SJSA1 (cell line): ENCODE results near the gene ATAD3A. TPM values are rescaled to one million over a fixed set of nuclear protein-coding genes. Genes with fewer than 3 reads are reported as not detected.
"Not testable (repeated sequence)": the region's sequence is repeated elsewhere in the genome, so short reads cannot be mapped to it uniquely, and the experiment has no call there.

Experiments used
- DNase-seq, 2 experiments: peaks; one replicate each; pipeline ENCODE4 v3.0.0-alpha.2; 2015 to 2020; ENCODE audit warnings: low spot score in 2 of 2, low read depth in 1 of 2
- H3K27ac ChIP-seq: fragments of 250-450 bp; sonication (Bioruptor Pico); 2 replicates; pipeline ENCODE4 v1.5.1; 2020; ENCODE audit warnings: mild to moderate bottlenecking, moderate library complexity
- H3K27me3 ChIP-seq: fragments of 250-450 bp; sonication (Bioruptor Pico); replicated peaks from 2 replicates; pipeline ENCODE4 v1.5.1; 2020; ENCODE audit warnings: mild to moderate bottlenecking, moderate library complexity
- H3K36me3 ChIP-seq: fragments of 250-450 bp; sonication (Bioruptor Pico); 2 replicates; pipeline ENCODE4 v1.5.1; 2020; ENCODE audit warnings: mild to moderate bottlenecking
- H3K4me1 ChIP-seq: fragments of 250-450 bp; sonication (Bioruptor Pico); replicated peaks from 2 replicates; pipeline ENCODE4 v1.6.1; 2021; ENCODE audit warnings: mild to moderate bottlenecking
- H3K4me3 ChIP-seq: fragments of 250-450 bp; sonication (Bioruptor Pico); 2 replicates; pipeline ENCODE4 v1.5.1; 2020; ENCODE audit warnings: mild to moderate bottlenecking
- H3K9me3 ChIP-seq: fragments of 250-450 bp; sonication (Bioruptor Pico); replicated peaks from 2 replicates; pipeline ENCODE4 v1.5.1; 2020; ENCODE audit warnings: mild to moderate bottlenecking
- total RNA-seq: library from RNA; depleted of rRNA; stranded (reverse); fragments of >200 nt; shearing (Covaris generic); gene quantifications from 2 replicates; pipeline ENCODE4 v1.2.3, GENCODE V29; 2014

ATAD3A gene
- total RNA-seq, 1 experiment from 2014 or later, result 51.6 TPM

DNA sequence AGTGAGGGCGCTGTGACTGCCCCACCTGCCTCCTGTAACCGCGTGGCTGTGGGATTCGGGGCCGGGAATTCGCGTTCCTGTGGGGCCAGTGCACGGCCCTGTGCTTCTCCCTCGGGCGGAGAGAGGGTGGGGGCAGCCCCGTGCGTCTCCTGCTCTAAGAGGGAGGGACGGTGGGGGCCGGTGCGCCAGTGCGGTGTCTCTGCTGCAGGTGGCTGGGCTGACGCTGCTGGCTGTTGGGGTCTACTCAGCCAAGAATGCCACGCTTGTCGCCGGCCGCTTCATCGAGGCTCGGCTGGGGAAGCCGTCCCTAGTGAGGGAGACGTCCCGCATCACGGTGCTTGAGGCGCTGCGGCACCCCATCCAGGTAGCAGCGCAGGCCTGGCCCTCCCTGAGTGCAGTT lies 10.6 kb downstream of the ATAD3A start:
- H3K9me3 ChIP-seq, H3K27me3 ChIP-seq, H3K4me1 ChIP-seq, H3K27ac ChIP-seq, DNase-seq, H3K4me3 ChIP-seq: not testable (repeated sequence)
- peaks cover 38% of the 10 kb centered on the region for H3K36me3 ChIP-seq

DNA sequence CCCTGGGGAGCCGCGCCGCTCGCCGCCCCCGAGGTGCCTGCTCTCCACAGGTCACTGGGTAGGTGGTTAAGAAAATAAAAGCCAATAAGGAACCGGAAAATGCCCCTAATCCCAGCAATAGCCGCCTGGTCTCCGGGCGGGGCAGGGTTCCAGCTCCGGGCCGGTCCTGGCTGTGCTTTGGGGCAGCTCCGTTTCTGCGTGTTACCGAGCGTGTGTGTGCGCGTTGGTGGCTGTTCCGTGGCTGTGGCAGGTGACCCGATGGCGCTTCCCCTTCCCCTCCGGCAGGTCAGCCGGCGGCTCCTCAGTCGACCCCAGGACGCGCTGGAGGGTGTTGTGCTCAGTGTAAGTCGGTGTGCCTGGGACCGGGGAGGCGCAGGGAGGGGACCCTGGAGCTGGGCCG lies 11.3 kb downstream of the ATAD3A start:
- not testable (repeated sequence) for DNase-seq, H3K4me1 ChIP-seq
- H3K36me3 ChIP-seq, result peaks cover 37% of the 10 kb centered on the region

DNA sequence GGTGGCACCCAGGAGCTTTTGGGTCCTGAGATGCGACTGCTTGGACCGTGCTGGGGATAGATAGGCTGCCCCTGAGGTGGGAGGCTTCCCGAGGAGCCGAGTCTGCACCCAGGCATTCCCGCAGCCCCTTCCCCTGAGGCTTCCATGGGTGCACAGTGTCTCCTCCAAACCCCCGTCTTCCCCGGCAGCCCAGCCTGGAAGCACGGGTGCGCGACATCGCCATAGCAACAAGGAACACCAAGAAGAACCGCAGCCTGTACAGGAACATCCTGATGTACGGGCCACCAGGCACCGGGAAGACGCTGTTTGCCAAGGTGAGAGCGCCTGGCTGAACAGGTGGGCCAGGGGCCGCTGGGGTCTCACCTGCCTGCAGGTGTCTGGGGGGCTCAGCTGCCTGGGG lies 11.7 kb downstream of the ATAD3A start:
- H3K27ac ChIP-seq, H3K4me1 ChIP-seq, H3K27me3 ChIP-seq, H3K9me3 ChIP-seq, H3K4me3 ChIP-seq, DNase-seq: not testable (repeated sequence)
- H3K36me3 ChIP-seq, result peaks cover 40% of the 10 kb centered on the region

More for the DNA sequence above, 11.3 kb downstream of the ATAD3A start:
- not testable (repeated sequence) for H3K27ac ChIP-seq, H3K9me3 ChIP-seq, H3K4me3 ChIP-seq, H3K27me3 ChIP-seq

DNA sequence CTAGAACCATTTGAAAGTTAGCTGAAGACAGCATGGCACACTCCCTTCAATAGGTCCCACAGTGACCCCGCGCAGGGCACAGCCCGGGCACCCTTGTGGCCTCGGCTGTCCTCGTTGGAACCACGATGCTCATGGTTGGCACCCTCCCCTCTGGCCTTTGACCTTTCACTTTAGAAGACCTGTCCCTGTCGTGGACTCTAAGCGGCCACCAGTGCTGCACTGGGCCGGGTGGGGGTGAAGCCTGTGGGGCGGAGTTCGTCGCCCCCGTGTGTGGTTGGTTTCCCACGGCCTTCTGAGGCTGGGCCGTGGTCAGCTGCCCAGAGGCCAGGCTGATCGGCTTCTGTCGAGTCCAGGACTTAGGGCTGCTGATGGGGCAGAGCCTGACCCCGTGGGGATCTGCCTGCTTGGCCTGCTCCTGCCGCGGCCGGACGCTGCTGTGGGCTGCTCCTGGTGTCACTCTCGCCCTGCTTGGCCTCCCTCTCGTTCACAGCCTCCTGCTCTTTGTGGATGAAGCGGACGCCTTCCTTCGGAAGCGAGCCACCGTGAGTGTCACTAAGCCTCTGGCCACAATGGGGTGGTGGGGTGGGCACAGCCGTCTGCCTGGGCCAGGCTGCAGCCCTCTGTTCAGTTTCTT lies 12.9 kb downstream of the ATAD3A start:
- H3K27me3 ChIP-seq, H3K9me3 ChIP-seq, H3K4me3 ChIP-seq, H3K4me1 ChIP-seq, H3K27ac ChIP-seq, DNase-seq: not testable (repeated sequence)
- peaks cover 48% of the 10 kb centered on the region for H3K36me3 ChIP-seq

DNA sequence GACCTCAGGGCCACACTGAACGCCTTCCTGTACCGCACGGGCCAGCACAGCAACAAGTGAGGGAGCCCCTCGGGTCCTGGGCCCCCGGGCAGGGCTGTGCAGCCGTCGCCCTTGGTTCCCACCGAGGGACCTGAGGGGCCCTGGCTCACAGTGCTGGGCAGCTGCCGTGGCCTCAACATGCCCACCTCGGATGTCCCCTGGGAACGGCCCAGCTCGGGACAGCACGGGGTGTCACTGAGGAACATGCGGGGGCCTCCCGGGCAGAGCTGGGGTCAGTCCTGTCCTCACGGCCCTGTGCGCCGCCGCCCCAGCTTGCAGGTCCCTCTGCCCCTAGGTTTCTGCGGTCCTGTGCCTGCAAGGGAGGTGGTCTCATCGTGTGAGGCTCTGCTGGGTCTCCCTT lies 14.5 kb downstream of the ATAD3A start:
- not testable (repeated sequence) for H3K4me1 ChIP-seq, H3K9me3 ChIP-seq, H3K27ac ChIP-seq, DNase-seq, H3K27me3 ChIP-seq, H3K4me3 ChIP-seq
- peaks cover 47% of the 10 kb centered on the region for H3K36me3 ChIP-seq

DNA sequence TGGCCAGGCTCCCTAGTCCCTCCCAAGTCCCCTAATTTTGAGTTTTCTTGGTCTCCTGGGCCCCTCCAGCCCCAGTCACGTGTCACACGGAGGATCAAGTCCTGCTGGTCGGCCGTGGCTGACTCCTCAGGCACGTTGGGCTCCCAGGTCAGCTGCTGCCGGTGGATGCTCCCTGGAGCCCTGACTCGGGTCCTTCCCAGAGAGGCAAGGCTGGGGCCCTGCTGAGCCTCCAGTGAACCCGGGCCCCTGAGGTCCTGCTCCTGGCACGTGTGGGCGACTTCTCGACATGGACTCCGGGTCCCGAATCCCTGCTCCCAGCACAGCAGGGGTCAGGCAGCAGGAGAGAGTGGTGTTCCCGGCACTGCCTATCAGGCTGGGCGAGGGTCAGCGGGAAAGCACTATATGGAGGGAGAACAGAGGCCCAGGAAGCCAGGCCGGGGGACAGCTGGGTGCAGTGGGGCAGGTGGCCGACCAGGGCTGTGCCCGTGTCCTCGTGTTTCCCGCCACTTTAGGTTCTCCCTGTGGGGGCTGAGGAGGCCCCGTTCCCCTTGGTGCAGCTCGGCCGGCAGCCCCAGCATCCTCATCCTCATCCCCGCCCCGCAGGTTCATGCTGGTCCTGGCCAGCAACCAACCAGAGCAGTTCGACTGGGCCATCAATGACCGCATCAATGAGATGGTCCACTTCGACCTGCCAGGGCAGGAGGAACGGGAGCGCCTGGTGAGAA lies 15.3 kb downstream of the ATAD3A start:
- Histone ChIP-seq H3K4me3 (no peak overlapping the region), H3K36me3 (peaks cover 44% of the 10 kb centered on the region), H3K27ac (no peak overlapping the region), H3K27me3 (no peaks in the 10 kb centered on the region), H3K4me1 (no peaks in the 10 kb centered on the region), H3K9me3 (peaks cover 6% of the 10 kb centered on the region)
- DNase-seq, result no peak

DNA sequence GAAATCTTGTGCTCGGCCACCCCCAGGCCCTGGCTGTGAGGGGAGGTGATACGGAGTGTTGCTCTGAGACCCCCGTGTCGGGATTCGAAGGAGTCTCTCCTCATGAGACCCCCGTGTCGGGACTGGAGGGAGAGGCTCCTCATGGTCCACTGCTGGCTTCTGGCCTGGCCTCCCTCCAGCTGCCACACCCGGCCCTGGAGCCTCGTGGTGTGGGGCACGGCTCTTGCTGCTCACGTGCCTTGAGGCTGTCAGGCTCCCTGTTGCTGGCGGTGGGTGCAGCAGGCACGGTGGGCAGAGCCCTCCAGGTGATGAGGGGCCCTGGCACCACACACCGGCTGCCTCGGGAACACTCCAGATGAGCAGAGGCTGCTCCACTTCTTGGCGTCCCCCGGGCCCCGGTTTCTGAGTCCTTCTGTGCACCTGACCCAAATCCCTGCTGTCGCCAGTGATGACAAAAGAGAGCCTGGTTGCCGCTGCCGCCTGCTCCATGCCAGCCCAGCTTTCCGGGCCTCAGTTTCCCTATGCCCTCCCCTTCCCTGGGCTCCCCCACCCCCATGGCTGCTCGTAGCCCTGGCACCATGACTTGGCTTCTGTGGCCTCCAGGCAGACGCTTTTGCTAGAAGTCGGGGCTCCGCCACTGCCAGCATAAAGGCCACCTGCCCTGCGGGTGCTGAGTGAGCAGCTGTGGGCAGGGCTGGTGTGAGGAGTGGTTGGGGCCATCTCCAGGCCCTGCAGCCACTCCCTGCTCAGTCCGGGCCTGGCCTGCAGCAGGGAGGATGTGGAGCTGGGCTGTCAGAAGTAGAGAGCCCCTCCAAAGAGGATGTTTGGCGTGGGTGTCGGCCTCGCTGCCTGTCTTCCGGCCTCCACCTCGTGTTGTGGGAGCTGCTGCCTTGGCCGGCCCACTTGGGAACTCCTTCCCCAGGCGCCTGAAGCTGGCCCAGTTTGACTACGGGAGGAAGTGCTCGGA lies 16.6 kb downstream of the ATAD3A start:
- DNase-seq, result no peak
- peaks cover 6% of the 10 kb centered on the region for H3K9me3 ChIP-seq
- H3K27ac ChIP-seq, result no peak overlapping the region
- H3K4me3 ChIP-seq, result no peak overlapping the region
- peaks cover 44% of the 10 kb centered on the region for H3K36me3 ChIP-seq
- H3K4me1 ChIP-seq, result no peaks in the 10 kb centered on the region
- no peaks in the 10 kb centered on the region for H3K27me3 ChIP-seq

DNA sequence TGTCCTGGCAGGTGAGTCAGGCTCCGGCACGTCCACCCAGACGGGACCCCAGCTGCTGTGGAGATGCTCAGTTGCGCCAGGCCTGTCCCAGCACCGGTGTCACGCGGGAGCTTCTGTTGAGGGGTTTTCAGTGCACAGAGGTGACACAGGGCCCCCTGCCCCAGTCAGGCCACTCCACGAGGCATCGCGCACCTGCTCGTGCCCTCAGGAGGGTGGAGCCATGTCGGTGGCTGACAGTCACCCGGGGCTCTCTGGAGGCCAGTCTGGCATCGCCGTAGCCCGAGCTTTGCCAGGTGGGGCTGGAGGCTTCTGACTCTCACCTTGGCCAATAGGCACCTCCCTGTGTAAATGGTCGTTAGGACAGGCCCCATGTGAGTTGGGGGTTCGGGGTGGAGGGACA lies 17.4 kb downstream of the ATAD3A start:
- Histone ChIP-seq H3K27me3 (no peaks in the 10 kb centered on the region), H3K4me3 (no peak overlapping the region), H3K4me1 (no peaks in the 10 kb centered on the region), H3K9me3 (peaks cover 6% of the 10 kb centered on the region), H3K36me3 (peaks cover 45% of the 10 kb centered on the region), H3K27ac (no peak overlapping the region)
- DNase-seq, result no peak

DNA sequence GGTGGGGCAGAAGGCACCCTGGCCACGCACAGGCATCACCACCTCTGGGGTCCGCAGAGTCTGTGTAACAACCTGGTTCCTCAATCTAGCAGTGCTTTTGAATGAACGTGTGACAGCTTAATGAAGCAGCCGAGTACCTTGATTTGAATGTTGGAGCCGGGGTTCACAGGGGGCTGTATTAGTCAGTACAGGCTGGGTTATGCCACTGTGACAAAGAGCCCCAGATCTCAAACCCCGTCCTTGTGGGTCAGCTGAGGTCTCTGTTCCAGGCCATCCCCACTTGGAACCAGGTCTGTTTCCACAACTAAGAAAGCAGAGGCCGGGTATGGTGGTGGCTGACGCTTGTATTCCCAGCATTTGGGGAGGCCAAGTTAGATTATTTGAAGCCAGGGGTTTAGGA lies 18.0 kb downstream of the ATAD3A start:
- peaks cover 6% of the 10 kb centered on the region for H3K9me3 ChIP-seq
- DNase-seq, result no peak
- peaks cover 48% of the 10 kb centered on the region for H3K36me3 ChIP-seq
- no peaks in the 10 kb centered on the region for H3K4me1 ChIP-seq
- H3K27ac ChIP-seq, result no peak overlapping the region
- no peak overlapping the region for H3K4me3 ChIP-seq
- H3K27me3 ChIP-seq, result no peaks in the 10 kb centered on the region

DNA sequence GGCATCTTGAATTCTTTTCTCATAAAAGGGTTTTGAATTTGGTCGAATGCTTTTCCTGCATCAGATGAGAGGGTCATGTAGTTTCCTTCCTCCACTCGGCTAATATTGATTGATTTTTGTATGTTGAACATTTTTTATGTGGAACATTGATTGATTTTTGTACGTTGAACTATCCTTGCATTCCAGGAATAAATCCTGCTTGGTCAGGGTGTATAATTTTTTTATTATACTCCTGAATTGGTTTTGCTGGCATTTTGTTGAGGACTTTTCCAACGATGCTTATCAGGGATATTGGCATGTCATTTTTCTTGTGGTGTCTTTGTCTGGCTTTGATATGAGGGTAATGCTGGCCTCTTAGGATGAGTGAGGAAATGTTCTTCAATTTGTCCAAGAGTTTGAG lies 20.0 kb downstream of the ATAD3A start:
- H3K36me3 ChIP-seq, result peaks cover 48% of the 10 kb centered on the region
- peaks cover 6% of the 10 kb centered on the region for H3K9me3 ChIP-seq
- no peaks in the 10 kb centered on the region for H3K4me1 ChIP-seq
- H3K27ac ChIP-seq, result no peak overlapping the region
- no peaks in the 10 kb centered on the region for H3K27me3 ChIP-seq
- no peak for DNase-seq
- no peak overlapping the region for H3K4me3 ChIP-seq

DNA sequence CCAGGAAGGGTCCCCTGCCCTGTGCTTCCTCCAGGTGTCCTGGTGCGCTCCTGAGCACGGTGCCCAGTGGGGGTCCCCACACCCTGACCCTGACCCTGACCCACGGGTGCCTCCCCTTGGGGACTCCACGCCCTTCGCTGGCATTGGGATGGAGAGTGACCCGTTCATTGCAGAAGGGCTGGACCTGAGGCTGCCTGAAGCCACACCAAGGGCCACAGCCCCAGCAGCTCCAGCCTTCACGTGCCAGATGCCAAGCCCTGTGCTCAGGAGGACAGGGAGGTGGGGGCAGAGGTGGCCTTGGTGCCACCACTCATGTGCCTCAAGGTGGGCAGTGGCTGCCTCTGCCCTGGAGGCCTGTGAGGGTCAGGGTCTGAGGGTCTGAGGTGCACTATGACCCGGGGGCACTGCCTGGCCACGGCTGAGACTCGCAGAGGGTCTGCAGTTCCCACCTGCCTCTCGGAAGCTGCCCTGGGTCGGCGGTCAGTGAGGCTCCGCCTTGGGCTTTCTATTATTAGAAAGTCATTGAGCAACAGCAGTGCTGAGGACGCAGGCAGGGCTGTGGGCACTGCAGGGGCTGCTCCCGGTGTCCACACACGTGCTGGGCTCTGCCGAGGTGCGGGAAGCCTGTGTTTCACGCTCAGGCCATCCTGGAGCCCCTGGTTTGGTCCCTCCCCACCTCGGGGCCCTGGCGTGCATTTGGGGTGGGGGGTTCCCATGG lies 21.4 kb downstream of the ATAD3A start:
- peaks cover 46% of the 10 kb centered on the region for H3K36me3 ChIP-seq
- not testable (repeated sequence) for H3K27ac ChIP-seq, H3K27me3 ChIP-seq, DNase-seq, H3K4me1 ChIP-seq, H3K9me3 ChIP-seq, H3K4me3 ChIP-seq

DNA sequence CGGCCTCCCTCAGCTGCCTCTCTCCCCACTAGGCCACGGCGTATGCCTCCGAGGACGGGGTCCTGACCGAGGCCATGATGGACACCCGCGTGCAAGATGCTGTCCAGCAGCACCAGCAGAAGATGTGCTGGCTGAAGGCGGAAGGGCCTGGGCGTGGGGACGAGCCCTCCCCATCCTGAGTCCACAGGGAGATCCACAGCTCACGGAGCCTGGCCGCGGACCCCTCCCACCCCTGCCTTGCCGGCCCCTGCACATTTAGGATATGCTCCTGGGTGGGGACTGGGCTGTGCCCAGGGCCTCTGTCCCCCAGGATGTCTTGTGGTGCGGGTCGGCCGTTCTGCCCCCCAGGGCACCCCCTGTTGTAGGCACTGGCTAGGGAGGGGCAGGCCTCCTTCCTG lies 21.9 kb downstream of the ATAD3A start:
- not testable (repeated sequence) for H3K27me3 ChIP-seq, H3K27ac ChIP-seq, H3K9me3 ChIP-seq, H3K4me1 ChIP-seq, DNase-seq, H3K4me3 ChIP-seq
- peaks cover 40% of the 10 kb centered on the region for H3K36me3 ChIP-seq

DNA sequence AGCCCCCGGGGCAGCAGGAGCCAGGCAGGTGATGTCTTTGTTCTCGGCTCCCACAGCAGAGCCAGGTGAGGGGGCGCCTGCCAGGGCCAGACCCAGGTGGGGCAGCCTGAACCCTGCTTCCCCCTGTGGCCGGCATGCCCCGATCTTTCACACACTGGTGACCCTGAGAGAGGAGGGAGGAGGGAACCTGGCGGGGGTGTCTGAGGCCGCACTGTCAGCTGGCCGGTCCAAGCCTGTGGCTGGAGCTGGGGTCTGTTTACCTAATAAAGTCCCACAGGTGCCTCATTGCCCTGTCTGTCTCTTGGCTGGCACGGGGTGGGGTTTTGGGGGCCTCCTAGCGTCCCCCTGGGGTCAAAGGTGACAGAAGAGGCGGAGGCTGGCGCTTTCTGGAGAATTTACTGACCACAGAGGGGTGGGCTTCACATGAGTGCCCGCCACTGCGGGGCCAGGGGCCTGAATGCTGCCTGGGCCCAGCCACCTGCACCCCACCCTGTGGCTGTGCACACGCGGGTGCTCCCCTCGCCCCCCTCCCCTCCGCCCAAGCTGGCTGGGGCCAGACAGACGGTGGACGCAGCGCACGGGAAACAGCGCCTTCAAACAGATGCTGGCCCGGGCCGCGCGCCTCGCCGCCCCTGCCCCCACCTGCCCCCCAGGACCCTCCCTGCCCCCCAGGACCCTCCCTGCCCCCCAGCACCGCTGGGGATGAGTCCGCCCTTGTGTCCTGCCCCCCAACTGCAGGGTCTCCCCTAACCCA lies 22.6 kb downstream of the ATAD3A start:
- Histone ChIP-seq H3K36me3 (peaks cover 34% of the 10 kb centered on the region), H3K4me1 (no peaks in the 10 kb centered on the region), H3K4me3 (no peak overlapping the region), H3K9me3 (peaks cover 6% of the 10 kb centered on the region), H3K27me3 (no peaks in the 10 kb centered on the region), H3K27ac (no peak overlapping the region)
- no peak for DNase-seq
